ENCODE data around the gene C1orf74.

- no peak for TF ChIP-seq CTCF (IDR thresholded peaks at IDR 0.05)
- TF ChIP-seq POLR2A (IDR thresholded peaks at IDR 0.05) = no peak
Observed at GRCh38 chr1:209756615-209757445, 27.5 kb downstream of the C1orf74 start.
